H9 (cell line): ENCODE measurements around the gene SMNDC1. TPM values are rescaled to one million over a fixed set of nuclear protein-coding genes. Genes with fewer than 3 reads are reported as not detected.

Source experiments
- DNase-seq: peaks from one replicate; pipeline ENCODE4 v3.0.0-alpha.2; 2017
- H2AFZ ChIP-seq: one replicate; pipeline ENCODE4 v1.6.1; 2013; ENCODE audit warnings: mild to moderate bottlenecking, low read length, control low read depth, moderate library complexity
- H2AK5ac ChIP-seq: 2 replicates; pipeline ENCODE4 v1.6.1; 2013; ENCODE audit warnings: low read length, control low read depth, mixed read lengths; ENCODE audit not compliant: insufficient read length
- H2BK120ac ChIP-seq: one replicate; pipeline ENCODE4 v1.6.1; 2013; ENCODE audit warnings: low read depth, mild to moderate bottlenecking, low read length, control low read depth, inconsistent platforms; ENCODE audit not compliant: poor library complexity, severe bottlenecking
- H2BK12ac ChIP-seq: 2 replicates; pipeline ENCODE4 v1.6.1; 2013; ENCODE audit warnings: low read length, control low read depth, mixed read lengths, low read depth; ENCODE audit not compliant: insufficient read length
- H2BK15ac ChIP-seq: 2 replicates; pipeline ENCODE4 v1.6.1; 2013; ENCODE audit warnings: low read depth, low read length, control low read depth
- H2BK20ac ChIP-seq: one replicate; pipeline ENCODE4 v1.6.1; 2013; ENCODE audit warnings: low read depth, mild to moderate bottlenecking, low read length, control low read depth, inconsistent platforms; ENCODE audit not compliant: poor library complexity, severe bottlenecking
- H2BK5ac ChIP-seq: 2 replicates; pipeline ENCODE4 v1.6.1; 2013; ENCODE audit warnings: low read length, control low read depth, mixed read lengths; ENCODE audit not compliant: insufficient read length
- H3K14ac ChIP-seq: 2 replicates; pipeline ENCODE4 v1.6.1; 2013; ENCODE audit warnings: low read length, control low read depth; ENCODE audit not compliant: insufficient read depth
- H3K18ac ChIP-seq: 2 replicates; pipeline ENCODE4 v1.6.1; 2013; ENCODE audit warnings: low read depth, mild to moderate bottlenecking, mixed read lengths, low read length, control low read depth; ENCODE audit not compliant: insufficient read length
- H3K23ac ChIP-seq: 2 replicates; pipeline ENCODE4 v1.6.1; 2013; ENCODE audit warnings: low read length, control low read depth, mixed read lengths, low read depth; ENCODE audit not compliant: insufficient read length
- H3K23me2 ChIP-seq: 2 replicates; pipeline ENCODE4 v1.6.1; 2013; ENCODE audit warnings: low read depth, mild to moderate bottlenecking, mixed read lengths, low read length, control low read depth; ENCODE audit not compliant: insufficient read length, poor library complexity, severe bottlenecking
- H3K27ac ChIP-seq: 2 replicates; pipeline ENCODE4 v1.5.1; 2013; ENCODE audit warnings: low read length, control low read depth, mixed read lengths, low read depth; ENCODE audit not compliant: insufficient read length
- H3K27me3 ChIP-seq: 2 replicates; pipeline ENCODE4 v1.6.1; 2013; ENCODE audit warnings: low read length, control low read depth, inconsistent platforms; ENCODE audit not compliant: insufficient read depth
- H3K4ac ChIP-seq: 2 replicates; pipeline ENCODE4 v1.6.1; 2013; ENCODE audit warnings: low read depth, mild to moderate bottlenecking, control low read depth, inconsistent platforms, low read length, moderate library complexity
- H3K4me1 ChIP-seq: 2 replicates; pipeline ENCODE4 v1.6.1; 2013; ENCODE audit warnings: low read length, control low read depth, inconsistent platforms; ENCODE audit not compliant: insufficient read depth
- H3K4me2 ChIP-seq: 2 replicates; pipeline ENCODE4 v1.6.1; 2013; ENCODE audit warnings: low read length, control low read depth, mixed read lengths; ENCODE audit not compliant: insufficient read length, insufficient read depth
- H3K56ac ChIP-seq: 2 replicates; pipeline ENCODE4 v1.6.1; 2013; ENCODE audit warnings: low read depth, mild to moderate bottlenecking, mixed read lengths, low read length, control low read depth; ENCODE audit not compliant: insufficient read length
- H3K79me1 ChIP-seq: 2 replicates; pipeline ENCODE4 v1.6.1; 2013; ENCODE audit warnings: low read depth, mild to moderate bottlenecking, moderate library complexity, low read length, control low read depth, inconsistent platforms; ENCODE audit not compliant: insufficient read depth, poor library complexity, severe bottlenecking
- H3K79me2 ChIP-seq: 2 replicates; pipeline ENCODE4 v1.6.1; 2013; ENCODE audit warnings: low read length, control low read depth, inconsistent platforms; ENCODE audit not compliant: insufficient read depth
- H3K9ac ChIP-seq: 2 replicates; pipeline ENCODE4 v1.6.1; 2013; ENCODE audit warnings: low read length, control low read depth, mixed read lengths; ENCODE audit not compliant: insufficient read length; ENCODE audit errors: extremely low read depth
- H3K9me3 ChIP-seq: one replicate; pipeline ENCODE4 v1.6.1; 2013; ENCODE audit warnings: low read depth, low read length, inconsistent platforms; ENCODE audit not compliant: control insufficient read depth
- H3T11ph ChIP-seq: one replicate; pipeline ENCODE4 v1.6.1; 2013; ENCODE audit warnings: mild to moderate bottlenecking, low read length, control low read depth, inconsistent platforms
- H4K20me1 ChIP-seq: one replicate; pipeline ENCODE4 v1.6.1; 2013; ENCODE audit not compliant: control insufficient read depth, insufficient read length, insufficient read depth
- H4K5ac ChIP-seq: 2 replicates; pipeline ENCODE4 v1.6.1; 2013; ENCODE audit warnings: low read depth, mild to moderate bottlenecking, mixed read lengths, low read length, control low read depth; ENCODE audit not compliant: insufficient read length
- H4K8ac ChIP-seq: replicated peaks from 2 replicates; pipeline ENCODE4 v1.6.1; 2013; ENCODE audit warnings: low read length, control low read depth, mixed read lengths, low read depth; ENCODE audit not compliant: insufficient read length
- H4K91ac ChIP-seq: 2 replicates; pipeline ENCODE4 v1.6.1; 2013; ENCODE audit warnings: low read depth, mild to moderate bottlenecking, moderate library complexity, mixed read lengths, low read length, control low read depth; ENCODE audit not compliant: insufficient read length
- H3K27ac Mint-ChIP-seq, 3 experiments: 2 replicates in 2 of 3; 3 replicates in 1 of 3; pipeline ENCODE4 v1.8.0; 2020 to 2021; ENCODE audit warnings: mixed read lengths in 3 of 3, mild to moderate bottlenecking in 1 of 3, moderate library complexity in 1 of 3
- H3K27me3 Mint-ChIP-seq: 2 replicates; pipeline ENCODE4 v1.8.0; 2021; ENCODE audit warnings: low read depth, mild to moderate bottlenecking, moderate library complexity, mixed read lengths
- H3K36me3 Mint-ChIP-seq, 3 experiments: 2 replicates in 2 of 3; 3 replicates in 1 of 3; pipeline ENCODE4 v1.8.0; 2020 to 2021; ENCODE audit warnings: low read depth in 3 of 3, mixed read lengths in 3 of 3; ENCODE audit not compliant: insufficient read depth in 1 of 3
- H3K4me1 Mint-ChIP-seq, 2 experiments: 2 replicates each; pipeline ENCODE4 v1.8.0; 2020; ENCODE audit warnings: mixed read lengths in 2 of 2
- H3K4me3 Mint-ChIP-seq, 2 experiments: 2 replicates in 1 of 2; 3 replicates in 1 of 2; pipeline ENCODE4 v1.8.0; 2020 to 2021; ENCODE audit warnings: mild to moderate bottlenecking in 2 of 2, mixed read lengths in 2 of 2, moderate library complexity in 1 of 2
- H3K9me3 Mint-ChIP-seq, 2 experiments: 2 replicates in 1 of 2; 3 replicates in 1 of 2; pipeline ENCODE4 v1.8.0; 2020; ENCODE audit warnings: mild to moderate bottlenecking in 2 of 2, mixed read lengths in 2 of 2, moderate library complexity in 1 of 2
- WGBS: extraction: QIAGEN DNeasy Blood & Tissue Kit; methylation state at CpG from one replicate; pipeline ENCODE4 v1.1.7; 2013; ENCODE audit warnings: missing lambda C conversion rate, low lambda C conversion rate, mixed read lengths; ENCODE audit not compliant: insufficient read length; ENCODE audit errors: extremely low coverage; 5-methylcytosine and 5-hydroxymethylcytosine counted together
- total RNA-seq: library from RNA; stranded (reverse); gene quantifications from 2 replicates; pipeline ENCODE4 v1.2.1, GENCODE V29; 2021
- TF ChIP-seq, protein P1 (sequence below): fragments of 200-600 bp; sonication (generic); conservative IDR thresholded peaks from 3 replicates; pipeline ENCODE4 v1.8.0; 2021; ENCODE audit warnings: antibody characterized with exemption, mild to moderate bottlenecking

The SMNDC1 gene
- total RNA-seq, 1 experiment from 2014 or later: 55.7 TPM

DNA sequence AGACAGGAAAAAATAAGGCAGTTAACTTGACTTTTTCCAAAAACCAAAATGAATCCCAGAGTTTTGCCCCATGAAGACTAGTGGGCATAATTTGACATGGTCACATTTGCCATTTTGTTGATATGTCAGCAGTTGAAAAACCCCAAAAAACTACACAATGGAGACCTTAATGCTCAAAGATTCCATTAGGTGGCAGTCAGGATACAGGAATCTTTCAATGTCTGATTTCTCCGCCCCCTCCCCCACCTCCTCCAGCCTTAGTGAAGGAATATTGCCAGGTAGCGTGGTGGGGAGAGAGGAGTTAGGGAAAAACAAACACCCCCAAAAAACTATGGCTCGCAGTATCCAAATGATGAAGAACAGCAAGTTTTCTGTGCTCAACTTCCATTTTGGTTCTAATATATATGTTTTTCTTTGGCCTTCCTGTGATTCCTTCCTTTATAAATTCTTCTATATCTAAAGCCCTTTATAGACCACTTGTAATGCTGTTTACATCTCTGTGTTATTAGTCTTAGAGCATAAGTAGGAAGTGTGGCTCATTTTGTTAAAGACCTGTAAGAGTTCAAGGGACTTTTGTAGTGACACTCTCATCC is 6.7 kb upstream of the SMNDC1 start:
- H3K27ac Mint-ChIP-seq: no peak overlapping the region
- Histone ChIP-seq H4K5ac (no peak overlapping the region), H2AK5ac (no peak overlapping the region), H3K27me3 (no peaks in the 10 kb centered on the region), H3K23me2 (no peaks in the 10 kb centered on the region), H3K56ac (no peak overlapping the region), H3K23ac (no peak overlapping the region), H3K79me2 (no peaks in the 10 kb centered on the region), H3K4me1 (no peaks in the 10 kb centered on the region; the same call in 1 of the 2 replicates), H2BK120ac (no peak overlapping the region), H4K91ac (no peak overlapping the region), H3K14ac (no peak overlapping the region), H3K79me1 (no peaks in the 10 kb centered on the region), H2BK20ac (no peak overlapping the region), H3K9me3 (no peaks in the 10 kb centered on the region), H3K4ac (no peak overlapping the region), H3K9ac (no peak overlapping the region), H2BK5ac (no peak overlapping the region), H3K27ac (no peak overlapping the region), H3K4me2 (no peak overlapping the region), H4K20me1 (no peaks in the 10 kb centered on the region), H2AFZ (no peak overlapping the region), H2BK12ac (no peak overlapping the region), H4K8ac (no peak overlapping the region), H3T11ph (no peak overlapping the region), H2BK15ac (no peak overlapping the region), H3K18ac (no peak overlapping the region)
- H3K4me3 Mint-ChIP-seq: no peak overlapping the region
- H3K4me1 Mint-ChIP-seq: peaks cover 12 to 13% of the 10 kb centered on the region in 2 experiments
- TF ChIP-seq, protein P1, sequence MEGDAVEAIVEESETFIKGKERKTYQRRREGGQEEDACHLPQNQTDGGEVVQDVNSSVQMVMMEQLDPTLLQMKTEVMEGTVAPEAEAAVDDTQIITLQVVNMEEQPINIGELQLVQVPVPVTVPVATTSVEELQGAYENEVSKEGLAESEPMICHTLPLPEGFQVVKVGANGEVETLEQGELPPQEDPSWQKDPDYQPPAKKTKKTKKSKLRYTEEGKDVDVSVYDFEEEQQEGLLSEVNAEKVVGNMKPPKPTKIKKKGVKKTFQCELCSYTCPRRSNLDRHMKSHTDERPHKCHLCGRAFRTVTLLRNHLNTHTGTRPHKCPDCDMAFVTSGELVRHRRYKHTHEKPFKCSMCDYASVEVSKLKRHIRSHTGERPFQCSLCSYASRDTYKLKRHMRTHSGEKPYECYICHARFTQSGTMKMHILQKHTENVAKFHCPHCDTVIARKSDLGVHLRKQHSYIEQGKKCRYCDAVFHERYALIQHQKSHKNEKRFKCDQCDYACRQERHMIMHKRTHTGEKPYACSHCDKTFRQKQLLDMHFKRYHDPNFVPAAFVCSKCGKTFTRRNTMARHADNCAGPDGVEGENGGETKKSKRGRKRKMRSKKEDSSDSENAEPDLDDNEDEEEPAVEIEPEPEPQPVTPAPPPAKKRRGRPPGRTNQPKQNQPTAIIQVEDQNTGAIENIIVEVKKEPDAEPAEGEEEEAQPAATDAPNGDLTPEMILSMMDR: peak; percentile 82
- H3K9me3 Mint-ChIP-seq: no peaks in the 10 kb centered on the region
- no peaks in the 10 kb centered on the region for H3K27me3 Mint-ChIP-seq
- no peaks in the 10 kb centered on the region for H3K36me3 Mint-ChIP-seq
- peak; percentile 58 for DNase-seq
- WGBS: no CpG with 5 or more reads among the region's 3 CpGs
